Measurements from ENCODE around the gene MAN1A2.
"Not testable (repeated sequence)": the region's sequence is repeated elsewhere in the genome, so short reads cannot be mapped to it uniquely, and the experiment has no call there.

Gene MAN1A2

DNA sequence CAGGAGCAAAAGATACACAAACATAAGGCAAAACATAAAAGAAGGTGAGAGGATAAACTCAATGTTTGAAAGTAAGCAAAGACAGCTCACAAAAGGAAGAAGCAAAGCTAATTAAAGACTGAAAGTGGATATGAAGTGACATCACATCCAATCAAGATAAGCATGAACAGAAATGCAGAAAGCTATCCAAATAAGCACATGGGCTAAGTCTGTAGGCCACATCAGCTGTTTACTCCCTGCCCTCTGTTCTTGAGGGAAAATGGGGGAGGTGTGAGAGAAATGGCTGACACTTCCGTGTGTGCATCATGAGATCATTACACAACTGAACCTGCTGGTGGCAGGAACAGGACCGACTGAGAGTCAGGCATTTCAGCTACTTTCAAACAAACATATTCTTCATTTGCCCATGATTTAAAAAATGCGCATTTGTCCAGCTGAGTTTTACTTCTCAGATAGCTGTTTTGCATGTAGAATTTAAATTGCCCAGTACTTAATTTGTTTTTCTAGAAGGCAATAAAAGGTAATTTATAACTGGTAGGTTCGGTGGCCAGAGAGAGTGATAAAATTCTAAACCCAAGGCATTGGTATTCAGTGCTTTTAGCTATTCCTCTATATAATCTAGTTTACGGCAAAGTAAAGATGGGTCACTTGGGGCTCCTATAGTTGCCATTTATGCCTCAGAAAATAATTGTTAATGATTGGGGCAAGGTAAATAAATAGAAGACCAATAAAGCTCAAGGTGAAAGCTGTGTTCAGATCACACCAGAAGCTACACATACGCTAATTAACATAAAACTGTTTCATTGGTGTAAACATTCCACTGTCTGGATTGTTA, 27.2 kb upstream of the MAN1A2 start:
- no peak overlapping the region for H3K27ac ChIP-seq (ENCODE audit: low read depth, low read length)
- H3K9ac ChIP-seq (ENCODE audit: low read depth, low read length): no peak overlapping the region
- no peaks in the 10 kb centered on the region for H3K36me3 ChIP-seq (ENCODE audit: control insufficient read depth, insufficient read depth, low read length)
- no peak overlapping the region for H3K4me3 ChIP-seq (ENCODE audit: low read depth, low read length)
- H3K9me3 ChIP-seq (ENCODE audit: control insufficient read depth, insufficient read depth, low read length): no peaks in the 10 kb centered on the region
- peaks cover 10% of the 10 kb centered on the region for H3K4me1 ChIP-seq (ENCODE audit: control insufficient read depth, insufficient read depth, low read length)
- H3K27me3 ChIP-seq (ENCODE audit: control insufficient read depth, insufficient read depth, low read length): peaks cover 8% of the 10 kb centered on the region

DNA sequence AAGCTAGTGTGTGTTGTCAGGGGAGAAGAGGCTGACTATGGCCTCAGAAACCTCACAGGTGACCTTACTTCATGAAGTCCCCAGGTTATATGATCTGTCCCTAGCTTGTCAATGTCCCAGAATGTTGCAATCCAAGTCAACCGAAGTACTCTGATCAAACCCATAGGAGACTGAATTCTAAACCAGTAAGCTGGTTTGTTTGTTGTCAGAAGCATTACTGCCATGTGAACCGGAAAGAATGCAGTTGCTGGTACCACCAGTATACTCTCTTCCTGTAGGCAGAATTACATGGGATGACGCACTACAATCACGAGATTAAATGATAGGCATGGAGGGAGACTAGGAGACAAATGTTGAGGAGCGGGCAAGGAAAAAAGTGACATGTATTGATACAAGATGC, 26.1 kb upstream of the MAN1A2 start:
- Histone ChIP-seq H3K27me3 (ENCODE audit: control insufficient read depth, insufficient read depth, low read length) (peaks cover 11% of the 10 kb centered on the region), H3K9ac (ENCODE audit: low read depth, low read length) (no peak overlapping the region), H3K9me3 (ENCODE audit: control insufficient read depth, insufficient read depth, low read length) (no peaks in the 10 kb centered on the region), H3K36me3 (ENCODE audit: control insufficient read depth, insufficient read depth, low read length) (no peaks in the 10 kb centered on the region), H3K4me1 (ENCODE audit: control insufficient read depth, insufficient read depth, low read length) (peaks cover 15% of the 10 kb centered on the region), H3K4me3 (ENCODE audit: low read depth, low read length) (no peak overlapping the region), H3K27ac (ENCODE audit: low read depth, low read length) (no peak overlapping the region)

DNA sequence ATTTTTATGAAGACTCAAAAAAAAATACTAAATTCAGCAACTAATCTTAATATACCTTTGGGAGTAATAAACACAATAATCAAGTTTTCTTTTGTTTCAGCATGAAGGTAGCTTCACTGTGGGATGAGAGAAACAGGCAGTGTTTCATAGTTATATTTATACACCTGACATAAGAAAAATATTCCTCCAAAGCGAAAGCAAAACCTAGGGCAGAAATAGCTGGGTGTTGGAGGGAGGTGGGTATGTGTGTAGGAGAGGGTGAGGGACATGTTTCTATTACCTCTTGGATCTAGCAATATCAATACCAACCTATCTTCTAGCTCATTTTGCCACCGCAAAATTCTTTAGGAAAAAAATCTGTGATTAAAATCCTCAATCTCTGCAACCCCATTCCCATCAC, 24.9 kb upstream of the MAN1A2 start:
- Histone ChIP-seq H3K4me3 (ENCODE audit: low read depth, low read length) (no peak overlapping the region), H3K4me1 (ENCODE audit: control insufficient read depth, insufficient read depth, low read length) (peaks cover 28% of the 10 kb centered on the region), H3K27ac (ENCODE audit: low read depth, low read length) (no peak overlapping the region), H3K27me3 (ENCODE audit: control insufficient read depth, insufficient read depth, low read length) (peaks cover 14% of the 10 kb centered on the region), H3K9ac (ENCODE audit: low read depth, low read length) (no peak overlapping the region), H3K9me3 (ENCODE audit: control insufficient read depth, insufficient read depth, low read length) (no peaks in the 10 kb centered on the region), H3K36me3 (ENCODE audit: control insufficient read depth, insufficient read depth, low read length) (no peaks in the 10 kb centered on the region)

DNA sequence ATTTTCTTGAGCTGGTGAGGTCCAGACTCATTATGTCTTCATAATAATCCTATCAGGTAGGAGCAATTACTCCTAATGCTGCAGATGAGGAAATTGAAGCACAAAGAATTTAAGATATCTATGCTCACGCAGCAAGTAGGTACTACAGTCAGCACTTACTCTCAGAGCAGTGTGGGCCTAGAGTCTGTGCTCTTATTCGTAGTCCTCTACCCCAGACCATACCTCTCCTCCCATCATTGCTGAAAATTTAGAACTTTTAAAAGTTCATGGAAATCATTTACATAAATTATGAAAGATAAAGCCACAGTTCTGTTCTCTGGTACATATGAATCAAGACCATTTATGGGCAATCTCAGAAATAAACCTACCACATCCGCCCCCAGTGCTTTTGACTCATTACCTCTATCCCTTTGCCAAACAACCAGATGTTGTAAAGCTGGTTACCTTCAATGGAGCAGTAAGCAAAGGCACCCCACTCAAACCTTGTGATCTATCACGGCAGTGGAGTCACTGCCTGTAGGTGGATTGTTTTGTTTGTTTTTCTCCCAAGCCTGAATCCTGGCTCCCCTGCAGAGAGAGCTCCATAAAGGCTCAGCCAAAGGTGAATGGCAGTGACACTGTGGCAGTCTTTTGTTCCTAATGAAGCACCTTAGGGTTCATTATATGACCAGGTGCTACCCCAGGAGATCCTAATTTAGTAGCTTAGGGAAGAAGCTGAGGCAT, 20.9 kb upstream of the MAN1A2 start:
- Histone ChIP-seq H3K4me3 (ENCODE audit: low read depth, low read length) (no peak overlapping the region), H3K36me3 (ENCODE audit: control insufficient read depth, insufficient read depth, low read length) (no peaks in the 10 kb centered on the region), H3K9ac (ENCODE audit: low read depth, low read length) (no peak overlapping the region), H3K27ac (ENCODE audit: low read depth, low read length) (peak overlapping the region; percentile 60), H3K9me3 (ENCODE audit: control insufficient read depth, insufficient read depth, low read length) (no peaks in the 10 kb centered on the region), H3K27me3 (ENCODE audit: control insufficient read depth, insufficient read depth, low read length) (peaks cover 30% of the 10 kb centered on the region), H3K4me1 (ENCODE audit: control insufficient read depth, insufficient read depth, low read length) (peaks cover 34% of the 10 kb centered on the region)

DNA sequence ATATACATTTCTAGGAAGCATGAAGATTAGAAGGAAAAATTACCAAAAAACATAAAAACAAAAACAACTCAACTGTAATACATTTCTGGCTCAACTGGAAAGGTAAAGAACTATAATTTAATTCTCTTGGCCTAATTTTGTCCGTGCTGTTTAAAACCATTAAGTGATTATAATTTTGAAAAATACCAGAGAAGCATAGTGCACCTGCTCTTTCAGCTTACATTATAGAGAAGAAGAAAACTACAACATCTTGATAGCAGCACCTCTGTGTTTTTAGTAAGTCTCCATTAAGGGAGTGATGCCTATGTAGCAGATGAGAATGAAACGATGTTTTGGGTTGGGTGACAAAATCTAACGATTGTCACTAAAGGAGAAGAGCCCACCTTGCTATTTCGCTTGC, 19.3 kb upstream of the MAN1A2 start:
- no peak overlapping the region for H3K4me3 ChIP-seq (ENCODE audit: low read depth, low read length)
- no peak overlapping the region for H3K27ac ChIP-seq (ENCODE audit: low read depth, low read length)
- no peaks in the 10 kb centered on the region for H3K36me3 ChIP-seq (ENCODE audit: control insufficient read depth, insufficient read depth, low read length)
- H3K9me3 ChIP-seq (ENCODE audit: control insufficient read depth, insufficient read depth, low read length): no peaks in the 10 kb centered on the region
- peaks cover 30% of the 10 kb centered on the region for H3K27me3 ChIP-seq (ENCODE audit: control insufficient read depth, insufficient read depth, low read length)
- H3K4me1 ChIP-seq (ENCODE audit: control insufficient read depth, insufficient read depth, low read length): peaks cover 34% of the 10 kb centered on the region
- no peak overlapping the region for H3K9ac ChIP-seq (ENCODE audit: low read depth, low read length)

DNA sequence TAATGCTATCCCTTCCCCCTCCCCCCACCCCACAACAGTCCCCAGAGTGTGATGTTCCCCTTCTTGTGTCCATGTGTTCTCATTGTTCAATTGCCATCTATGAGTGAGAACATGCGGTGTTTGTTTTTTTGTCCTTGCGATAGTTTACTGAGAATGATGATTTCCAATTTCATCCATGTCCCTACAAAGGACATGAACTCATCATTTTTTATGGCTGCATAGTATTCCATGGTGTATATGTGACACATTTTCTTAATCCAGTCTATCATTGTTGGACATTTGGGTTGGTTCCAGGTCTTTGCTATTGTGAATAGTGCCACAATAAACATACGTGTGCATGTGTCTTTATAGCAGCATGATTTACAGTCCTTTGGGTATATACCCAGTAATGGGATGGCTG, 14.6 kb upstream of the MAN1A2 start:
- H3K4me3 ChIP-seq (ENCODE audit: low read depth, low read length); H3K9ac ChIP-seq (ENCODE audit: low read depth, low read length); H3K4me1 ChIP-seq (ENCODE audit: control insufficient read depth, insufficient read depth, low read length); H3K36me3 ChIP-seq (ENCODE audit: control insufficient read depth, insufficient read depth, low read length); H3K27ac ChIP-seq (ENCODE audit: low read depth, low read length); H3K9me3 ChIP-seq (ENCODE audit: control insufficient read depth, insufficient read depth, low read length): not testable (repeated sequence)
- H3K27me3 ChIP-seq (ENCODE audit: control insufficient read depth, insufficient read depth, low read length): peaks cover 14% of the 10 kb centered on the region

DNA sequence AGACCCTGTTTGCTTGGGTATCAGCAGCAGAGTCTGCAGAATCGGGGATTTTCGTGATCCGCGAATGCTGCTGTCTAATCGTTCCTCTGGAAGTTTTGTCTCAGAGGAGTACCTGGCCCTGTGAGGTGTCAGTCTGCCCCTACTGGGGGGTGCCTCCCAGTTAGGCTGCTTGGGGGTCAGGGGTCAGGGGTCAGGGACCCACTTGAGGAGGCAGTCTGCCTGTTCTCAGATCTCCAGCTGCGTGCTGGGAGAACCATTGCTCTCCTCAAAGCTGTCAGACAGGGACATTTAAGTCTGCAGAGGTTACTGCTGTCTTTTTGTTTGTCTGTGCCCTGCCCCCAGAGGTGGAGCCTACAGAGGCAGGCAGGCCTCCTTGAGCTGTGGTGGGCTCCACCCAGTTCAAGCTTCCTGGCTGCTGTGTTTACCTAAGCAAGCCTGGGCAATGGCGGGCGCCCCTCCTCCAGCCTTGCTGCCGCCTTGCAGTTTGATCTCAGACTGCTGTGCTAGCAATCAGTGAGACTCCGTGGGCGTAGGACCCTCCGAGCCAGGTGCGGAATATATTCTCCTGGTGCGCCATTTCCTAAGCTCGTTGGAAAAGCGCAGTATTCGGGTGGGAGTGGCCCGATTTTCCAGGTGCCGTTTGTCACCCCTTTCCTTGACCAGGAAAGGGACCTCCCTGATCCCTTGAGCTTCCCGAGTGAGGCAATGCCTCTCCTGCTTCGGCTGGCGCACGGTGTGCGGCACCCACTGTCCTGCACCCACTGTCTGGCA, 9.2 kb upstream of the MAN1A2 start:
- H3K27ac ChIP-seq (ENCODE audit: low read depth, low read length): not testable (repeated sequence)

DNA sequence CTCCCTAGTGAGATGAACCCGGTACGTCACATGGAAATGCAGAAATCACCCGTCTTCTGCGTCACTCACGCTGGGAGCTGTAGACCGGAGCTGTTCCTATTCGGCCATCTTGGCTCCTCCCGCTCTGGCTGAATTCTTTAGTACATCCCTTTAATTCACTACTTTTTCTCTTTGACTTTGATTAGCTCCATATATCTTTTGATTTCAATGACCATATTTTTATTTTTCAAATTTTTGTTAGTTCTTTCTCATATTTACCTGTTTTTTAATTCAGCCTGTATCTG, 8.7 kb upstream of the MAN1A2 start:
- H3K9ac ChIP-seq (ENCODE audit: low read depth, low read length); H3K27me3 ChIP-seq (ENCODE audit: control insufficient read depth, insufficient read depth, low read length); H3K36me3 ChIP-seq (ENCODE audit: control insufficient read depth, insufficient read depth, low read length); H3K4me3 ChIP-seq (ENCODE audit: low read depth, low read length); H3K9me3 ChIP-seq (ENCODE audit: control insufficient read depth, insufficient read depth, low read length); H3K27ac ChIP-seq (ENCODE audit: low read depth, low read length): not testable (repeated sequence)
- H3K4me1 ChIP-seq (ENCODE audit: control insufficient read depth, insufficient read depth, low read length): peaks cover 11% of the 10 kb centered on the region

More for the DNA sequence above, 9.2 kb upstream of the MAN1A2 start:
- H3K4me1 ChIP-seq (ENCODE audit: control insufficient read depth, insufficient read depth, low read length); H3K4me3 ChIP-seq (ENCODE audit: low read depth, low read length); H3K9ac ChIP-seq (ENCODE audit: low read depth, low read length); H3K36me3 ChIP-seq (ENCODE audit: control insufficient read depth, insufficient read depth, low read length); H3K9me3 ChIP-seq (ENCODE audit: control insufficient read depth, insufficient read depth, low read length); H3K27me3 ChIP-seq (ENCODE audit: control insufficient read depth, insufficient read depth, low read length): not testable (repeated sequence)

DNA sequence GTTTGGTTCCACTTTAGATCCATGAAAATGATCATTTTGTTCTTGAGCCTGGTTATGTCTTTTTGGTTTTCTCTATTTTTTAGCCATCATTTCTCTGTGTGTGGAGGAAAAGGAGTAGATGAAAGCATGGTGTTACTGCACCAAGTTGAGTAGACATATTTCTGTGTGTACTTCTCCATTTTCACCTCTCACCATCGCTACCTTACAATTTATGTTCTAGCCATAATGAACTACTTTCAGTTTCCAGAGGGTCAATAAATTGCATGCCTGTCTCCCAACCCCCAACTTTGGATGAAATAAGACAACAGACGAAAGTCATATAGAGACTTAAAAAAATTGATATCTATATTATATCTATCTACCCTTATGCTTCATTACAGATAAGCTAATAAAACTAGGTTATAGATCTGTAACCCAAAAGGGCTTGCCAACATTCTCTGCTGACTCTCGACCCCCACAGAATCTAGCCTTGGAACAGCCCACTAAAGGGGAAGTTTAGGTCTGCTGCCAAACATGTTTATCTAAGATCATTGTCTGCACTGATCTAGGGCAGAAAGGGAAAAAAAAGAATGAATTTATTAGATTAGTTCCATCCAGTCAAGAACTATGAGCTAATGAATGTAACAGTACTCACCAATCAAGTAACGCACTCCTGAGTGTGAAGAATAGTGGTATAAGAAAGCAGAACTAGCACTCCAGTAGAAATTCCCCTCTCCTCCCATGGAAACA, 7.5 kb upstream of the MAN1A2 start:
- H3K36me3 ChIP-seq (ENCODE audit: control insufficient read depth, insufficient read depth, low read length): no peaks in the 10 kb centered on the region
- 0 out of 2 replicates have a peak, but pooled peaks cover 3% of the 10 kb centered on the region for H3K9me3 ChIP-seq (ENCODE audit: control insufficient read depth, insufficient read depth, low read length)
- H3K9ac ChIP-seq (ENCODE audit: low read depth, low read length): no peak overlapping the region
- H3K4me3 ChIP-seq (ENCODE audit: low read depth, low read length): no peak overlapping the region
- H3K27ac ChIP-seq (ENCODE audit: low read depth, low read length): no peak overlapping the region
- H3K4me1 ChIP-seq (ENCODE audit: control insufficient read depth, insufficient read depth, low read length): peaks cover 15% of the 10 kb centered on the region
- H3K27me3 ChIP-seq (ENCODE audit: control insufficient read depth, insufficient read depth, low read length): no peaks in the 10 kb centered on the region

DNA sequence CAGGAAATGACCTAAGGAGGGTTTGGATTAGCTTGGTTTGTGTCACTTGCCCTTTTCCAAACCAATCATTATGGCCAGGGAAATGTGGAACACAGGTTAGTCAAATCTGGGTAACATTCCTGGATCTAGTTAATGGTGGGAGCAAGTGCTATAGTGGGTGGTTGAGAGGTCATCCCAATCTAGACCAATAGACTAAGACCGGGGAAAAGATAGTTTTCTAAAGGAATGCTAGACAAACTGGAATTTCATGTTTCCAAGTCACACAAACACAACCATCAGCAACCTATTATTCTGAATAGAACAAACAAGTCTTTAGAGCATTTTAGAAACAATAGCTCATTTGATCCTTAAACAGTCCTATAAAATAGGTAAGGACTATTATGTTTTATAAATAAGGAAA, 4.3 kb upstream of the MAN1A2 start:
- H3K9ac ChIP-seq (ENCODE audit: low read depth, low read length): no peak overlapping the region
- H3K36me3 ChIP-seq (ENCODE audit: control insufficient read depth, insufficient read depth, low read length): no peaks in the 10 kb centered on the region
- H3K27ac ChIP-seq (ENCODE audit: low read depth, low read length): no peak overlapping the region
- H3K9me3 ChIP-seq (ENCODE audit: control insufficient read depth, insufficient read depth, low read length): 0 out of 2 replicates have a peak, but pooled peaks cover 3% of the 10 kb centered on the region
- H3K4me3 ChIP-seq (ENCODE audit: low read depth, low read length): no peak overlapping the region
- H3K27me3 ChIP-seq (ENCODE audit: control insufficient read depth, insufficient read depth, low read length): peaks cover 7% of the 10 kb centered on the region
- H3K4me1 ChIP-seq (ENCODE audit: control insufficient read depth, insufficient read depth, low read length): peaks cover 26% of the 10 kb centered on the region
